Stimulated activated CD4-positive, alpha-beta T cell treated with anti-CD3 and anti-CD28 coated beads, Interleukin-1b, Interleukin-23, amount 100 ng/mL, for 48 hours (primary cell): ENCODE results near the gene CRYBA2.

Experiments
- DNase-seq: peaks from one replicate; pipeline ENCODE4 v3.0.0-alpha.2; 2020

The CRYBA2 gene

GRCh38 chr2:219022616-219023015, 29.4 kb upstream of the CRYBA2 start:
- no peak for DNase-seq

- DNase-seq: no peak
These were observed 28.8 kb upstream of the CRYBA2 start for GRCh38 chr2:219022041-219022440.

- no peak for DNase-seq
These were observed 28.4 kb upstream of the CRYBA2 start for GRCh38 chr2:219021591-219021990.

- DNase-seq: no peak
These were observed 27.6 kb upstream of the CRYBA2 start for GRCh38 chr2:219020604-219021365.

- DNase-seq: no peak
These were observed 26.2 kb upstream of the CRYBA2 start for GRCh38 chr2:219019436-219019835.

GRCh38 chr2:219018726-219019125, 25.5 kb upstream of the CRYBA2 start:
- no peak for DNase-seq

GRCh38 chr2:219018286-219018685, 25.1 kb upstream of the CRYBA2 start:
- DNase-seq: no peak

GRCh38 chr2:219017201-219017931, 24.1 kb upstream of the CRYBA2 start:
- no peak for DNase-seq

GRCh38 chr2:219016721-219017120, 23.5 kb upstream of the CRYBA2 start:
- no peak for DNase-seq

- DNase-seq: no peak
These were observed 17.7 kb upstream of the CRYBA2 start for GRCh38 chr2:219010873-219011272.

- peak; percentile 17 for DNase-seq
These were observed 17.0 kb upstream of the CRYBA2 start for GRCh38 chr2:219010162-219010756.

GRCh38 chr2:219009294-219009693, 16.1 kb upstream of the CRYBA2 start:
- DNase-seq: no peak

GRCh38 chr2:219003979-219004378, 10.8 kb upstream of the CRYBA2 start:
- DNase-seq: no peak

GRCh38 chr2:219003267-219003634, 10.0 kb upstream of the CRYBA2 start:
- DNase-seq: no peak

- DNase-seq: peak; percentile 61
These were observed 9.4 kb upstream of the CRYBA2 start for GRCh38 chr2:219002395-219003266.

- DNase-seq: peak; percentile 11
These were observed 8.6 kb upstream of the CRYBA2 start for GRCh38 chr2:219001577-219002394.

- DNase-seq: no peak
These were observed 7.9 kb upstream of the CRYBA2 start for GRCh38 chr2:219001100-219001576.

GRCh38 chr2:219000569-219000960, 7.3 kb upstream of the CRYBA2 start:
- no peak for DNase-seq

GRCh38 chr2:218999881-219000568, 6.8 kb upstream of the CRYBA2 start:
- no peak for DNase-seq

- DNase-seq: no peak
These were observed 6.0 kb upstream of the CRYBA2 start for GRCh38 chr2:218999021-218999880.
